Tibial artery (tissue), 4 donors: ENCODE measurements around the gene HSPA1A.
"Not testable (repeated sequence)": the region's sequence is repeated elsewhere in the genome, so short reads cannot be mapped to it uniquely, and the experiment has no call there.

Source experiments
- DNase-seq, 2 donors: peaks; one replicate each; pipeline ENCODE4 v3.0.0-alpha.2; 2019
- H3K27ac ChIP-seq, 2 donors: fragments of 200-600 bp; sonication (generic) in 1 of 2; 1 replicate in 1 of 2; 2 replicates in 1 of 2; pipeline ENCODE4 v1.5.1; 2018 to 2019; ENCODE audit warnings: mild to moderate bottlenecking in 1 of 2
- H3K27me3 ChIP-seq, 2 donors: fragments of 200-600 bp; sonication (generic) in 1 of 2; one replicate each; pipeline versions ENCODE4 v1.5.1 to v1.6.0; 2016 to 2019
- H3K36me3 ChIP-seq, 3 donors: fragments of 200-600 bp; sonication (generic) in 2 of 3; one replicate each; pipeline ENCODE4 v1.5.1; 2016 to 2019; ENCODE audit warnings: mild to moderate bottlenecking in 2 of 3
- H3K4me1 ChIP-seq, 4 donors: fragments of 200-600 bp; sonication (generic) in 2 of 4; 1 replicate in 3 of 4; 2 replicates in 1 of 4; pipeline ENCODE4 v1.5.1; 2016 to 2019
- H3K4me3 ChIP-seq, 2 donors: fragments of 200-600 bp; sonication (generic) in 1 of 2; 1 replicate in 1 of 2; 2 replicates in 1 of 2; pipeline ENCODE4 v1.5.1; 2018 to 2019; ENCODE audit warnings: mild to moderate bottlenecking in 2 of 2
- H3K9me3 ChIP-seq, 3 donors: fragments of 200-600 bp; sonication (generic) in 1 of 3; one replicate each; pipeline ENCODE4 v1.5.1; 2016 to 2019
- CTCF ChIP-seq, 2 experiments: fragments of 200-600 bp in 1 of 2; fragments of 450-650 bp in 1 of 2; IDR thresholded peaks; one replicate each; pipeline ENCODE4 v1.5.1; 2017 to 2019; ENCODE audit warnings: antibody characterized with exemption in 2 of 2, mild to moderate bottlenecking in 1 of 2, moderate library complexity in 1 of 2
- intact Hi-C: fragments of 100-400 bp; cut with DNase I; formaldehyde crosslinking; loops from one replicate; pipeline ENCODE4 v1.15.0; 2023; ENCODE audit warnings: low total_unique reads

The HSPA1A gene

DNA sequence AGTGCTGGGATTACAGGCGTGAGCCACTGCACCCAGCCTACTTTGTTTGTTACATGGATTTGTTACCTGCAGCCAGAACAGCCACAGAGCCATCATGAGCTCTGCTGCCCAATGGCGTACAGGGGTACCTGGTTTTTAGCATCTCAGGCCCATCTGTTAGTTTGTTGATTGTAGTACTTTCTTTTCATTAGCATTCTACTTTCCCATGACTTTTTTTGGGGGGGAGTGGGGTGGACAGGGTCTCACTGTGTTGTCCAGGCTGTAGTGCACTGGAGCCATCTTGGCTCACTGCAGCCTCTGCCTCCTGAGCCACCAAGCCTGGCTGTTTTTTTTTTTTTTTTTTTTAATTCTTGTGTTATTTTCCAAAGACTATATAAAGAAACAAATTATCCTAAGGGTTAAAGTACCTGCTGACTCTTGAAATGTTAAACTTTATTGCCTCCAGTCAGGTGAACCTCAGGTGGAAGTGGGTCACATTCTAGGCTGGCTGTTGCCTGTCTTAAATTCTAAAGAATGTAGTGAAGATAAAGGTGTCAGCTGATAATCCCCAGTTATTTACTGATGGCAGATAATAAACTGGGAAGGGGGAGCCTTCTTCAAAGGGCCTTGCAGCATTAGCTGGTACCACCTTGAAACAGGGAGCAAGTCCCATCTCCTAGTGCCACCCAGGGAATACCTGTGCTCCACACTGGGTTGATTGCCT, 32.1 kb downstream of the HSPA1A start:
- Histone ChIP-seq H3K9me3 (no peaks in the 10 kb centered on the region), H3K4me3 (no peak overlapping the region), H3K27me3 (no peaks in the 10 kb centered on the region), H3K36me3 (peaks cover 0 to 13% (median 0%) of the 10 kb centered on the region in 3 donors), H3K27ac (no peak overlapping the region), H3K4me1 (no peaks in the 10 kb centered on the region)
- no peak for DNase-seq
- intact Hi-C loops, result no loop called here
- no peak for TF ChIP-seq CTCF (IDR thresholded peaks at IDR 0.05)

DNA sequence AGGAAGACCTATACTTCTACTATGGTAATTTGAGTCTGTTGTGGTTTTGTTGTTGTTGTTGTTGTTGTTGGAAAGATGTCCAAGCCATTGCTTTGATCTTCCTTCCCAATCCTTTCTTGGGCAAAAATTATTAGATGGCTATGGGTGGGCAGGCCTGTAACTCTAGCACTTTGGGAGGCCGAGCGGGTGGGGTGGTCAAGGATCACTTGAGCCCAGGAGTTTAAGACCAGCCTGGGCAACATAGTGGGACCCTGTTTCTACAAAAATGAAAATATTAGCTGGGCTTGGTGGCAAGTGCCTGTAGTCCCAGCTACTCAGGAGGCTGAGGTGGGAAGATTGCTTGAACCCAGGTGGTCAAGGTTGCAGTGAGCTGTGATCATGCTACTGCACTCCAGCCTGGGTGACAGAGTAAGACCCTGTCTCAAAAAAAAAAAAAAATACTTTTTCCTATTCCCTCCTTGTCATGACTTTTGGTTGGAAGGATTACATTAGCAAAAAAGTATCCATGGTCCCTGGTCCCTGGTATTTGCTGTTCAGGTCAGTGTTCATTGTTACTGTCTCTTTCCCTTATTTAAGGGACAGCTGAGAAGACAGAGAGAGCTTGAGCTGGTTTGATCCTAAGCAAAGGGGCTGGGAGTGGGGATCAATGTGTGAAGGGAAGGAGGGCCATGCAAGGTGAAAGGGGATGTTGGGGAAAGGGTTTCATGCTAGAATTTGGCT, 35.6 kb downstream of the HSPA1A start:
- no peaks in the 10 kb centered on the region for H3K36me3 ChIP-seq
- TF ChIP-seq CTCF (IDR thresholded peaks at IDR 0.05), result no peak
- no peaks in the 10 kb centered on the region for H3K9me3 ChIP-seq
- no peak overlapping the region for H3K27ac ChIP-seq
- H3K27me3 ChIP-seq, result no peaks in the 10 kb centered on the region
- no peak for DNase-seq
- H3K4me3 ChIP-seq, result no peak overlapping the region
- H3K4me1 ChIP-seq, result no peaks in the 10 kb centered on the region
- intact Hi-C loops, result no loop called here

DNA sequence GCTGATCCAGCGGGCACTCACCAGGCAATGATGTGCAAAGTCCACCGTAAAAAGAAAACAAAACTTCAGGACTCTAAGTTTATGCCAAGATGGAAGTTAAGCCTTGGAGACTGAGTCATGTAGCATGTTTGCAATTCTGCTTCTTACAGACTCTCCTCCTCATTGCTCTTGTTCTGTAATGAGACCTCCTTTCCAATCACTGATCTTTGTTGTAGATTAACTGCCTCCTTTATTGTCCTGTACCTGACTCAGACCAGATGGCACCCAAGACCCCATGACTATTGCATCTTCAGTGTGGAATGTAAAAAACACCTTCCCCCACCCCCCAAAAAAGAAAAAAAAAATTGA, 36.1 kb downstream of the HSPA1A start:
- Histone ChIP-seq H3K4me1 (no peaks in the 10 kb centered on the region), H3K36me3 (no peaks in the 10 kb centered on the region), H3K27ac (no peak overlapping the region), H3K27me3 (no peaks in the 10 kb centered on the region), H3K9me3 (no peaks in the 10 kb centered on the region), H3K4me3 (no peak overlapping the region)
- no peak for DNase-seq
- intact Hi-C loops, result no loop called here
- TF ChIP-seq CTCF (IDR thresholded peaks at IDR 0.05), result no peak

- intact Hi-C loops, H3K4me1 ChIP-seq, H3K27me3 ChIP-seq, H3K9me3 ChIP-seq, H3K4me3 ChIP-seq, DNase-seq, H3K27ac ChIP-seq, H3K36me3 ChIP-seq: not testable (repeated sequence)
Measured at GRCh38 chr6:31851980-31852718, 36.8 kb downstream of the HSPA1A start.

GRCh38 chr6:31857774-31858173, 42.4 kb downstream of the HSPA1A start:
- Histone ChIP-seq H3K4me1 (peaks cover 0 to 11% (median 8%) of the 10 kb centered on the region in 4 donors), H3K36me3 (peaks cover 25 to 41% (median 35%) of the 10 kb centered on the region in 3 donors)
- intact Hi-C loops, H3K27ac ChIP-seq, DNase-seq, H3K9me3 ChIP-seq, H3K27me3 ChIP-seq, H3K4me3 ChIP-seq: not testable (repeated sequence)

DNA sequence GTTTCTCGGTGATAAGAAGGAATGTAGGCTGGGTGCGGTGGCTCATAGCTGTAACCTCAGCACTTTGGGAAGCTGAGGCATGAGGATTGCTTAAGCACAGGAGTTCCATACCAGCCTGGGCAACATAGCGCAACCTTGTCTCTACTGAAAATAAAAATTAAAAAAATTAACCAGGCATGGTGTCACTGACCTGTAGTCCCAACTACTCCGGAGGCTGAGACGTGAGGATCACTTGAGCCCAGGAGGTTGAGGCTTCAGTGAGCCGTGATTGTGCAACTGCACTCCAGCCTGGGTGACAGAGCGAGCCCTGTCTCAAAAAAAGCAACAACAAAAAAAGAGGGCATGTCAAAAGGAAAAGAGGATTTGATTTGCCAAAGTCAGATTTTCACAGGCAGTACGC, 43.4 kb downstream of the HSPA1A start:
- Histone ChIP-seq H3K9me3 (no peaks in the 10 kb centered on the region), H3K4me1 (peaks cover 0 to 17% (median 15%) of the 10 kb centered on the region in 4 donors), H3K4me3 (no peak overlapping the region), H3K27ac (no peak overlapping the region), H3K36me3 (peaks cover 25 to 41% (median 35%) of the 10 kb centered on the region in 3 donors), H3K27me3 (no peaks in the 10 kb centered on the region)
- DNase-seq, result no peak
- intact Hi-C loops, result no loop called here
- TF ChIP-seq CTCF (IDR thresholded peaks at IDR 0.05), result no peak
